BJ (cell line): ENCODE measurements around the gene DIAPH3. TPM values are rescaled to one million over a fixed set of nuclear protein-coding genes. Genes with fewer than 3 reads are reported as not detected.

Experiments
- CTCF ChIA-PET: fragments of 350-600 bp; formaldehyde crosslinking; extraction: SDS; loops from one replicate; lab custom pipeline; 2021; ENCODE audit warnings: antibody characterized with exemption, inconsistent platforms; lab: Yijun Ruan, JAX
- POLR2A ChIA-PET: fragments of 300-600 bp; sonication (Branson Sonifier 250); formaldehyde crosslinking; extraction: SDS; loops from one replicate; lab custom pipeline; 2021; ENCODE audit warnings: antibody characterized with exemption; lab: Charles Lee
- DNase-seq: peaks from one replicate; pipeline ENCODE4 v3.0.0-alpha.2; 2011; ENCODE audit warnings: low read depth
- H3K27me3 ChIP-seq: 2 replicates; pipeline ENCODE4 v1.6.0; 2011; ENCODE audit warnings: low read length; ENCODE audit not compliant: control insufficient read depth, insufficient read depth
- H3K36me3 ChIP-seq: 2 replicates; pipeline ENCODE4 v1.5.1; 2011; ENCODE audit warnings: low read length; ENCODE audit not compliant: control insufficient read depth, insufficient read depth
- H3K4me3 ChIP-seq: 2 replicates; pipeline ENCODE4 v1.5.1; 2011; ENCODE audit warnings: low read depth, mild to moderate bottlenecking, control low read depth, low read length
- polyA plus RNA-seq: library from polyadenylated mRNA; depleted of rRNA; stranded (reverse); fragments of >200 nt; gene quantifications from 2 replicates; pipeline ENCODE4 v1.2.3, GENCODE V29; 2011
- TF ChIP-seq, protein P1 (sequence below): IDR thresholded peaks from 2 replicates; pipeline ENCODE4 v1.5.1; 2011; ENCODE audit warnings: low read depth, mild to moderate bottlenecking, control low read depth, inconsistent platforms, low read length, moderate library complexity; ENCODE audit not compliant: insufficient read depth

The DIAPH3 gene
- polyA plus RNA-seq, 1 experiment, result 8.5 TPM

DNA sequence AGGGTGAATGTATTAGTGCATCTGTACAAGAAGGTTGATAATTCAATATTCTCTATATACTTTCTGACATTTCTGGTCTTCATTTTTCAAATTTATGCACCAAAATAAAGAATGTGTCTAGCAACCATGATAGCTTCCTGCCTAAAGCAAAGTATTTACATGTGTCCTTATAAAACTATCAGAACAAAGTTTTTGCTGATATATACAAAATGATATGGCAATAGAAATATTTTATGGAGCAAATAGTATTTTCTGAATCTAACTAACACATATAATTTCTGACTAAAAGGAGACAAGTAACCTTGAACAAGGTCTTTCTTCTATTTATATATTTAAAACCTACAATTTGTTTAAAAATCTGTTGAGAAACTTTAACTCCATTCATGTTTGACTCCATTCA is 184.9 kb downstream of the DIAPH3 start:
- Histone ChIP-seq H3K36me3 (no peaks in the 10 kb centered on the region), H3K27me3 (no peaks in the 10 kb centered on the region), H3K4me3 (no peak overlapping the region)
- CTCF ChIA-PET, result interaction anchor here (1.5 kb wide), 1 partner anchor 14 kb away, joined by 3 read pairs; no protein-coding TSS in a partner anchor
- TF ChIP-seq, protein P1, sequence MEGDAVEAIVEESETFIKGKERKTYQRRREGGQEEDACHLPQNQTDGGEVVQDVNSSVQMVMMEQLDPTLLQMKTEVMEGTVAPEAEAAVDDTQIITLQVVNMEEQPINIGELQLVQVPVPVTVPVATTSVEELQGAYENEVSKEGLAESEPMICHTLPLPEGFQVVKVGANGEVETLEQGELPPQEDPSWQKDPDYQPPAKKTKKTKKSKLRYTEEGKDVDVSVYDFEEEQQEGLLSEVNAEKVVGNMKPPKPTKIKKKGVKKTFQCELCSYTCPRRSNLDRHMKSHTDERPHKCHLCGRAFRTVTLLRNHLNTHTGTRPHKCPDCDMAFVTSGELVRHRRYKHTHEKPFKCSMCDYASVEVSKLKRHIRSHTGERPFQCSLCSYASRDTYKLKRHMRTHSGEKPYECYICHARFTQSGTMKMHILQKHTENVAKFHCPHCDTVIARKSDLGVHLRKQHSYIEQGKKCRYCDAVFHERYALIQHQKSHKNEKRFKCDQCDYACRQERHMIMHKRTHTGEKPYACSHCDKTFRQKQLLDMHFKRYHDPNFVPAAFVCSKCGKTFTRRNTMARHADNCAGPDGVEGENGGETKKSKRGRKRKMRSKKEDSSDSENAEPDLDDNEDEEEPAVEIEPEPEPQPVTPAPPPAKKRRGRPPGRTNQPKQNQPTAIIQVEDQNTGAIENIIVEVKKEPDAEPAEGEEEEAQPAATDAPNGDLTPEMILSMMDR, result no peak
- no peak for DNase-seq
- POLR2A ChIA-PET, result no interaction called here

DNA sequence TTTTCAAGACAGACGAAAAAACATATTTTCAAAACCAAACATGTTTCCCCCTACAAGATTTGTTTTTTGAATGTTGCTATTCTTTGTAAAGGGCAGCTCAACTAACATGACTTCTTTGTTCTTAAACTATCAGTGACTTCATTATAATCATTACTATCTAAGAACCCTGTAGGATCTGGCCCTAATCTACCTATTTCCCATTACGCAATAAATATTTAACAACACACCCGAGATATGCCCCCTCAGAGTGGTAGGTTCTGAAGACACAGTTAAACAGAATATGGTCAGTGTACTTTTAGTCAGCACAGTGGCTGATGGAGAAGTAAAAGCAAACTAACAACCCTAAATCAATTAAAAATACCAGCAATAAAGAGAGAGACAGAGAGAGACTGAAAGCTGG is 186.9 kb downstream of the DIAPH3 start:
- DNase-seq, result no peak
- ChIA-PET POLR2A (no interaction called here), CTCF (no interaction called here)
- no peak overlapping the region for H3K4me3 ChIP-seq
- H3K36me3 ChIP-seq, result no peaks in the 10 kb centered on the region
- TF ChIP-seq, protein P1, result no peak
- no peaks in the 10 kb centered on the region for H3K27me3 ChIP-seq

DNA sequence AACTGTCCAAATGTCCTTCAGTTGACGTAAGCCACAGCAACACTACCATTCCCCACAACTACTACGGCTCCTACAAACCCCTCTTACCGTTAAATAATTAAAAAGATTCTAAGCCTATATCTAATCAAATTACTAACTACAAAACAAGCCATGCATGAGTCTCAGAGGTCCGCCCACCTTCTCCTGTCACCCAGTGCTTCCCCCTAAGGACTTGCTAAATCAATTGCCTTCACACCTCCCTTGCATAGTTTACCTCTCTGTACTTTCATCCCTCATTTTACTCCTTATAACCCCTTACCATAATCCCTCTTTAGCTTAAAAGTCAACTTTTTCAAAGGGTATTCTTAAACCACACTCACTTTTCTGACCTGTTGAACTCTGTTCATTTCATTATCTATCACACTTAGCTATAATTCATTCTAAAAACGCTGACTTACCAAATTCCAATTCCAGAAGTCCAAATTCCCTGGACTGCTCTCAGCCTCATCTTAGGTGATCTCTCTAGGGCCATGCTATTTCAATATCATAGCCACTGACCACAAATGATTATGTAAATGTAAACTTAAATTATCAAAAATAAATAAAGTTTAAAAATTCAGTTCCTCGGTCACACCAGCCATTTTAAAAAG is 187.8 kb downstream of the DIAPH3 start:
- no peaks in the 10 kb centered on the region for H3K27me3 ChIP-seq
- no peak for DNase-seq
- TF ChIP-seq, protein P1, result no peak
- no peaks in the 10 kb centered on the region for H3K36me3 ChIP-seq
- H3K4me3 ChIP-seq, result no peak overlapping the region
- ChIA-PET CTCF (interaction anchor here (0.6 kb wide), 1 partner anchor 124 kb away, joined by 3 read pairs; no protein-coding TSS in a partner anchor), POLR2A (no interaction called here)

DNA sequence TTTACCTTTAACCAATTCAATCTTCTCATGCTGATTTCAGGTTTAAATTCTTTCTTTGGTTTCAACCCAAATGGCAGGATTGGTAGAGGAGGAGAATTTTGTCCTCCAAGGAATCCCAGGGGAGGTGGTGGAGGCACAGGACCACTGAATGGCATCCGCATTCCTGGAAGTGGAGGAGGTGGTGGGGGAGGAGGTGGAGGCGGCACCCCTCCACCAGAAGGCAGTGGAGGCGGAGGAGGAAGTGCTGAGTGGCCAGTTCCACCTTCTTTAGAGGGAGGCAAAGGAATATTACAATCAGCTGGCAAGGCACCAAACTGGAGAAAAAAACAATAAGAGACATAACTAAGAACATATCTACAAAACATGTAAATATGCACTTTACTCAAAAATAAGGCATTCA is 192.9 kb downstream of the DIAPH3 start:
- ChIA-PET POLR2A (no interaction called here), CTCF (no interaction called here)
- DNase-seq, result no peak
- H3K4me3 ChIP-seq, result no peak overlapping the region
- no peaks in the 10 kb centered on the region for H3K27me3 ChIP-seq
- no peaks in the 10 kb centered on the region for H3K36me3 ChIP-seq
- TF ChIP-seq, protein P1, result no peak

DNA sequence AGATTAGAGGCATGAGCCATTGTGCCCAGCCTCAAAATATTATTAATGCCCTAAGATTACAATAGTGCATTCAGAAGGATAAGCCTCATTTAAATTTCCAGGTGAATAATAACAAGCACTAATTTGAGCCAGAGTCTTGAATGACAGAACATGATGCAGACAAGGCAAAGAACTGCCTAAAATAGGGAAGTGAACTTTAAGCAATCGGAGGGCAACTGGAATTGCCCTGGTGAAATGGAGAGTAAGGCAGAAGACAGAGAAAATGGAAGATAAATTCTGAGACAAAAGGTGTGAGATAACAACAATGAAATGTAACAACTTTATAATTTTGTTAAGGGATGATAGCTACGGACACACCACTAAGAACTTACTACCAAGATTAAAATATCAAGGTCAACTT is 199.9 kb downstream of the DIAPH3 start:
- H3K4me3 ChIP-seq, result no peak overlapping the region
- POLR2A ChIA-PET, result no interaction called here
- DNase-seq, result no peak
- TF ChIP-seq, protein P1, result no peak
- no peaks in the 10 kb centered on the region for H3K27me3 ChIP-seq
- no peaks in the 10 kb centered on the region for H3K36me3 ChIP-seq
- CTCF ChIA-PET, result no interaction called here
